GM12891 (cell line): ENCODE measurements around the gene THEMIS2.

Source experiments
- DNase-seq: peaks from one replicate; pipeline ENCODE4 v3.0.0; 2011; ENCODE audit warnings: low spot score; ENCODE audit not compliant: insufficient read length
- FAIRE-seq: peaks from 2 replicates; lab custom pipeline; 2011; peaks lifted over from hg19 to GRCh38; lab: Jason Lieb, UNC
- PAX5 ChIP-seq: IDR thresholded peaks from 2 replicates; pipeline ENCODE4 v1.6.1; 2011; ENCODE audit warnings: low read length, moderate library complexity, mild to moderate bottlenecking; ENCODE audit not compliant: insufficient read depth, severe bottlenecking
- POLR2A ChIP-seq: IDR thresholded peaks from 2 replicates; pipeline ENCODE4 v1.6.1; 2011; ENCODE audit warnings: low read depth, low read length, control low read depth
- POLR2AphosphoS5 ChIP-seq: IDR thresholded peaks from 2 replicates; pipeline ENCODE4 v1.6.1; 2011; ENCODE audit warnings: low read depth, low read length, control low read depth
- POU2F2 ChIP-seq: IDR thresholded peaks from 2 replicates; pipeline ENCODE4 v1.6.1; 2011; ENCODE audit warnings: low read depth, mild to moderate bottlenecking, control low read depth, low read length, moderate library complexity
- SPI1 ChIP-seq: IDR thresholded peaks from 2 replicates; pipeline ENCODE4 v1.6.1; 2011; ENCODE audit warnings: low read depth, low read length, control low read depth
- TAF1 ChIP-seq: IDR thresholded peaks from 2 replicates; pipeline ENCODE4 v1.6.1; 2011; ENCODE audit warnings: low read depth, low read length, control low read depth

The THEMIS2 gene

GRCh38 chr1:27873671-27874384 lies 1.5 kb downstream of the THEMIS2 start:
- FAIRE-seq (peak; percentile 26), DNase-seq (no peak)
- TF ChIP-seq POU2F2 (no peak), TAF1 (no peak), SPI1 (no peak), PAX5 (no peak), POLR2AphosphoS5 (no peak), POLR2A (no peak)

GRCh38 chr1:27876341-27877114 lies 4.2 kb downstream of the THEMIS2 start:
- TF ChIP-seq SPI1 (no peak), POLR2A (no peak), POLR2AphosphoS5 (no peak), PAX5 (no peak), POU2F2 (no peak), TAF1 (no peak)
- no peak for DNase-seq
- no peak for FAIRE-seq

- TF ChIP-seq POLR2A: no peak
- TF ChIP-seq TAF1: no peak
- no peak for TF ChIP-seq POLR2AphosphoS5
- TF ChIP-seq POU2F2: no peak
- no peak for TF ChIP-seq PAX5
- no peak for TF ChIP-seq SPI1
- FAIRE-seq (no peak), DNase-seq (no peak)
These were observed 4.7 kb downstream of the THEMIS2 start for GRCh38 chr1:27877115-27877416.

GRCh38 chr1:27878039-27878438 lies 5.7 kb downstream of the THEMIS2 start:
- no peak for TF ChIP-seq PAX5
- FAIRE-seq: no peak
- DNase-seq: no peak

DNA sequence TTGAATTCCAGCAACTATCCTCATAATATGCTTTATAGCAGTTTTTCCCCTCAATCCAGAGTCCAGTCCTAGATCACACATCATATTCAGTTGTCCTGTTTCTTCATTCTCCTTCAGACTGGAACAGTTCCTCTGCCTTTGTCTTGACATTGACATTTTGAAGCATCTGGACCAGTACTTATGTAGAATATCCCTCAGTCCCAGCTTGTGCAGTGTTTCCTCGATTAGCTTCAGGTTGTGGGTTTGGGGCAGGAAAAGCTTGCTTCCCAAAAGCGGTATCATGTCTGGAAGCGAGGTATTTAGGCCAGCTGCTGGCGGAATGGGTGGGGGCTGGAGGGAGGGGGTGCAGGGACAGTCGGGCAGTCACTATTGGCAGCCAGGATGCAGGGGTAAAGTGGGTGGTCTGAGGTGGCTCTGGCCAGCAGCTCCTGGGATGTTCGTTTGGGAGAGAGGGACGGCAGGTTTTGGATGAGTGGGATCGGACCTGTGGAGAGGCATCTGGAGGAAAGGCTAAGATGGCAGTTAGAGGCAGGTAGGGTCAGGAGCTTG lies 6.5 kb downstream of the THEMIS2 start:
- DNase-seq (no peak), FAIRE-seq (no peak)
- TF ChIP-seq POU2F2 (no peak), POLR2A (0 out of 2 replicates have a peak, but pooled peaks have one; percentile 16)

DNA sequence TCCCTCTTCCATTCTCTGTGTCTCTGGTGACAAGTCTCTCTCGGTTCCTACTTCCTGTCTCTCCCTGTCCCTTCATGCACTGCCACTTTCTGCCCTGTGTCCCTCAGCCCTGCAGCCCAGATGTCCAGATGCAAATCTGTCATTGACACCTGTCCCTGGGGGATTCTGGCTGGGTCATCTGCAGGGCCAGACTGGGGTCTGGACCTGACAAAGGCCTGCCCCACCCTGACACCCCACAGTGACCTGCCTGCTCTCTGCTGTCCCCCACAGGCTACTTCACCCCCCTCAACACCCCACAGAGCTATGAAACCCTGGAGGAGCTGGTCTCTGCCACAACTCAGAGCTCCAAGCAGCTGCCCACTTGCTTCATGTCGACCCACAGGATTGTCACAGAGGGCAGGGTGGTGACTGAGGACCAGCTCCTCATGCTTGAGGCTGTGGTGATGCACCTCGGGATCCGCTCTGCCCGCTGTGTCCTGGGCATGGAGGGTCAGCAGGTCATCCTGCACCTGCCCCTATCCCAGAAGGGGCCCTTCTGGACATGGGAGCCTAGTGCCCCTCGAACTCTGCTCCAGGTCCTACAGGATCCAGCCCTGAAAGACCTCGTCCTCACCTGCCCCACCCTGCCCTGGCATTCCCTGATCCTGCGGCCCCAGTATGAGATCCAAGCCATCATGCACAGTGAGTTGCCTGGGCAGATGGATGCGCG lies 7.2 kb downstream of the THEMIS2 start:
- TF ChIP-seq POLR2AphosphoS5: 0 out of 2 replicates have a peak, but pooled peaks have one; percentile 28
- no peak for TF ChIP-seq TAF1
- TF ChIP-seq POLR2A: no peak; the same call in 1 of the 2 replicates
- no peak for TF ChIP-seq PAX5
- TF ChIP-seq POU2F2: 0 out of 2 replicates have a peak, but pooled peaks have one; percentile 13
- TF ChIP-seq SPI1: no peak
- FAIRE-seq (no peak), DNase-seq (no peak)

- DNase-seq (no peak), FAIRE-seq (no peak)
- TF ChIP-seq POLR2A (0 out of 2 replicates have a peak, but pooled peaks have one; percentile 29), POU2F2 (no peak)
These were observed 10.2 kb downstream of the THEMIS2 start for GRCh38 chr1:27882543-27882903.

- TF ChIP-seq TAF1: no peak
- no peak for TF ChIP-seq PAX5
- no peak for TF ChIP-seq POU2F2
- no peak for TF ChIP-seq POLR2AphosphoS5
- no peak for TF ChIP-seq POLR2A
- TF ChIP-seq SPI1: no peak
- DNase-seq (no peak), FAIRE-seq (no peak)
These were observed 11.2 kb downstream of the THEMIS2 start for GRCh38 chr1:27883536-27883935.

DNA sequence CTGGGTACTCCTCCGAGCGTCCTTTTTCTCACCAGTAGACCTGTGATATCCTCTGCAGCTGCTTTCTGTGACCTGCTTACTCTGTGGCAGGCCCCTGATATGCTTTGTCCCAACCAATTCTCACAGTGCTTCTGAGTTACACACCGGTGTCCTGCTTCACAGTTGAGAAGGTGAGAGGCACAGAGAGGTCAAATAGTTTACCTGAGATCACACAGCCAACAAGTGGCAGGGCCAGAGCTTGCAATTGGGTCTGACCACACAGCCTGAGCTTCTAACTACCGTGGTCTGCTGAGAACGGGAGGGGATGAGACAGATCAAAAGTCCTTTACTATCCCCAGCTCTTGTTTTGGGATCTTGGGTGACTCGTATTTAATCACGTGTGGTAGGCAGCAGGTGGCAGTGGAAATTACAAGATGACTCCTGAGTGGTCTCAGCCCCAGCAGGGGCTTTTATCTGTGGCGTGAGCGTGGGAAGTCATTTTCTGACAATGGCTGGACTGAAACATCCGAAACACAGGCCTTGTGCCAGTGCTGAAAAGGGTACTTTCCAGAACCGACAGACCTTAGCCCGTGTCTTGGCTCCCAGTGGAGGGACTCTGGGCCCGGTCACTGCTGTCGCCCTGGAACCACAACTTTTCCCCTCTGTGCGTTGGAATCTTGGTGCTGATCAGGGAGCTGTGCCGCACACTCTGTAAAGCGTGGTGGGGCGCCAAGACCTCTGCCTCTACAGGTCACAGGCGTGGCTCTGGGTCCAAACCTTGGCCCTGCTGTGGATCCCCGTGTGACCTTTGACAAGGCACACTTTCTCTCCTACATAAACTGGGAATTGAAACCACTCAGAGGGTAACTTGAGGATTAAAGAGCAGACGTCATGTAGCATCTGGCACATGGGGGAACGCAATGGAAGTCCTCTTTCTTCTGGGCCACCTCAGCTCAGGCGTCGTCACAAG lies 11.9 kb downstream of the THEMIS2 start:
- FAIRE-seq (peak; percentile 69), DNase-seq (no peak)
- TF ChIP-seq TAF1 (no peak), PAX5 (no peak), POU2F2 (peak; percentile 7; the same call in 1 of the 2 replicates), SPI1 (0 out of 2 replicates have a peak, but pooled peaks have one; percentile 15), POLR2AphosphoS5 (peak; percentile 37), POLR2A (peak; percentile 24; the same call in 1 of the 2 replicates)
